ENCODE results near the gene LHCGR.

The LHCGR gene

GRCh38 chr2:48781366-48781765, 25.8 kb upstream of the LHCGR start:
- TF ChIP-seq CTCF (IDR thresholded peaks at IDR 0.05; ENCODE audit: low read depth, low read length, missing control alignments) = no peak
- no peak for DNase-seq (ENCODE audit: low read depth)

GRCh38 chr2:48779019-48779716, 23.6 kb upstream of the LHCGR start:
- H3K4me3 ChIP-seq (ENCODE audit: low read depth, low read length) = no peak overlapping the region

More at GRCh38 chr2:48781366-48781765, 25.8 kb upstream of the LHCGR start:
- no peak overlapping the region for H3K4me3 ChIP-seq (ENCODE audit: low read depth, low read length)

GRCh38 chr2:48774251-48774650, 18.7 kb upstream of the LHCGR start:
- H3K4me3 ChIP-seq (ENCODE audit: low read depth, low read length) = no peak overlapping the region
- DNase-seq (ENCODE audit: low read depth) = no peak
- TF ChIP-seq CTCF (IDR thresholded peaks at IDR 0.05; ENCODE audit: low read depth, low read length, missing control alignments) = no peak

More at GRCh38 chr2:48779019-48779716, 23.6 kb upstream of the LHCGR start:
- TF ChIP-seq CTCF (IDR thresholded peaks at IDR 0.05; ENCODE audit: low read depth, low read length, missing control alignments) = no peak
- no peak for DNase-seq (ENCODE audit: low read depth)

GRCh38 chr2:48771241-48772014, 15.9 kb upstream of the LHCGR start:
- no peak overlapping the region for H3K4me3 ChIP-seq (ENCODE audit: low read depth, low read length)
- DNase-seq (ENCODE audit: low read depth) = no peak
- no peak for TF ChIP-seq CTCF (IDR thresholded peaks at IDR 0.05; ENCODE audit: low read depth, low read length, missing control alignments)

- no peak for DNase-seq (ENCODE audit: low read depth)
- H3K4me3 ChIP-seq (ENCODE audit: low read depth, low read length) = no peak overlapping the region
- TF ChIP-seq CTCF (IDR thresholded peaks at IDR 0.05; ENCODE audit: low read depth, low read length, missing control alignments) = no peak
These were observed 14.7 kb upstream of the LHCGR start for GRCh38 chr2:48770181-48770580.

GRCh38 chr2:48768669-48769068, 13.1 kb upstream of the LHCGR start:
- no peak overlapping the region for H3K4me3 ChIP-seq (ENCODE audit: low read depth, low read length)
- no peak for DNase-seq (ENCODE audit: low read depth)
- TF ChIP-seq CTCF (IDR thresholded peaks at IDR 0.05; ENCODE audit: low read depth, low read length, missing control alignments) = no peak

All from GM12864 (cell line).